Fibroblast of peridontal ligament (primary cell): ENCODE measurements around the gene RIC3.

Experiments used
- DNase-seq: peaks from one replicate; pipeline ENCODE4 v3.0.0-alpha.2; 2010; ENCODE audit errors: extremely low read depth

Gene RIC3

GRCh38 chr11:8103909-8104308 lies 64.9 kb downstream of the RIC3 start:
- DNase-seq = no peak

- no peak for DNase-seq
Observed at GRCh38 chr11:8102965-8103364, 65.9 kb downstream of the RIC3 start.

- DNase-seq = no peak
Observed at GRCh38 chr11:8102296-8102915, 66.4 kb downstream of the RIC3 start.

- DNase-seq = no peak
Observed at GRCh38 chr11:8101421-8101820, 67.4 kb downstream of the RIC3 start.

DNA sequence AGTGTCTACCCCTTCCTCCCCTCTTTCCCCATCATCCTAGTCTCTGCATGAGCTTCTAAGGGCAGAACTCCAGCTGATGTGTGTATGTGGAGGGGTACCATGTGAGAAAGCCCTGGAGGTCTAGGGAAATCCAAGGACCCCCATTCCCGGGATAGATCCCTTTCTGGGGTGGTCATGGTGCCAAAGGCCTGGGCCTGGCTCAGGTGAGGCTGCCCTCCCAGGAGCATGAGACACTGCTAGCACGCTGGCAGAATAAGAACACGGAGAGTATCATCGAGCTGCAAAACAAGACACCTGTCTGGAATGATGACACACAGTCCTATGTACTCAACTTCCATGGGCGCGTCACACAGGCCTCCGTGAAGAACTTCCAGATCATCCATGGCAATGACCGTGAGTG lies 68.2 kb downstream of the RIC3 start:
- DNase-seq = no peak

- no peak for DNase-seq
Observed at GRCh38 chr11:8100158-8100557, 68.7 kb downstream of the RIC3 start.

- peak; percentile 90 for DNase-seq
Observed at GRCh38 chr11:8099291-8099899, 69.4 kb downstream of the RIC3 start.

GRCh38 chr11:8098879-8099278 lies 69.9 kb downstream of the RIC3 start:
- no peak for DNase-seq

DNA sequence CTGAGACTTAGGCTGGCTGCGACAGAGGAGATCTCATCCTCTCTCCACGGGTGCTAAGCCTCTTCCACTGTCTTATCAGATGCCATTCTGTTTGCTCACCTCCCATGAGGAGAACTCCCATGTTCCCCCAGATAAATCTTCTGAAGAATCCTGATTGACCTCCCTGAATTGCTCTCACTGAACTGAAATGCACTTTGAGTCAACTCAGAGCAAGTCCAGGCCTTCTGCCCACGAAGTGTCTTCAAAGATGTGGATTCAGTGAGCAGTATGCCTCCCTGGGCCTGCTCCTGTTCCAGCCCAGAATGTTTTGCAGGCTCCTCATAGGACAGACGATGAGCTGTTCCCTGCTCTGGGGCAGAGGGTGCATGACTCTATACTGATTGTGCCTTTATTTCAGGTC lies 70.5 kb downstream of the RIC3 start:
- DNase-seq = peak; percentile 47

- DNase-seq = no peak
Observed at GRCh38 chr11:8097926-8098325, 70.9 kb downstream of the RIC3 start.

GRCh38 chr11:8097468-8097867 lies 71.4 kb downstream of the RIC3 start:
- no peak for DNase-seq

GRCh38 chr11:8097062-8097461 lies 71.8 kb downstream of the RIC3 start:
- DNase-seq = no peak

DNA sequence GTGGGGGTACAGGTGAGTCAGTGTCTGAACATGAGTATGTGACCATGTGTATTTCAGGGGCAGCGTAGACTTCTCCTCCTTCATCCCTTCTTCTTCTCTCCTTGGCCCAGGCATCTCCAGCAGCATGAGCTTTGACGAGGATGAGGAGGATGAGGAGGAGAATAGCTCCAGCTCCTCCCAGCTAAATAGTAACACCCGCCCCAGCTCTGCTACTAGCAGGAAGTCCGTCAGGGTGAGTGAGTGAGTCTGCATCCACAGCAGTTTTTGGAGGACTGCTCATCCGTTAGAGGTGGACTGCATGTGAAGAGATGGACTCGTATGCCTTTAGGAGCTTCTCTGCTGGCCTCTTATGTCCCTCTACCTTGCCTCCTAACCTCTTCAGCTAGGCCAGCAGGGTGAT lies 72.2 kb downstream of the RIC3 start:
- no peak for DNase-seq

- no peak for DNase-seq
Observed at GRCh38 chr11:8095806-8096522, 72.9 kb downstream of the RIC3 start.

DNA sequence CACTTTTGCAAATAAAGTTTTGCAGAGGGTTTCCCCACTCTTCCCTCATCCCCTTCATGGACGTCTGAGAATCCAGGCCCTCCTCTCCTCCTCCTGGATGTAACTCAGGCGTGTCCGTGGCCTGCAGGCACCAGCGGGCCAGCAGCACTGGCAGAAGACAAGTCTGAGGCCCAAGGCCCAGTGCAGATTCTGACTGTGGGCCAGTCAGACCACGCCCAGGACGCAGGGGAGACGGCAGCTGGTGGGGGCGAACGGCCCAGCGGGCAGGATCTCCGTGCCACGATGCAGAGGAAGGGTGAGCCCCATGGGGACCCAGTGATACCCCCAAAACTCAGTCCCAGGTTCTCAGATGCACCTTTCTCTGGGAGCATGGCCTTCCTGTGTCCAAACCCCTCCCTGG lies 73.5 kb downstream of the RIC3 start:
- no peak for DNase-seq

DNA sequence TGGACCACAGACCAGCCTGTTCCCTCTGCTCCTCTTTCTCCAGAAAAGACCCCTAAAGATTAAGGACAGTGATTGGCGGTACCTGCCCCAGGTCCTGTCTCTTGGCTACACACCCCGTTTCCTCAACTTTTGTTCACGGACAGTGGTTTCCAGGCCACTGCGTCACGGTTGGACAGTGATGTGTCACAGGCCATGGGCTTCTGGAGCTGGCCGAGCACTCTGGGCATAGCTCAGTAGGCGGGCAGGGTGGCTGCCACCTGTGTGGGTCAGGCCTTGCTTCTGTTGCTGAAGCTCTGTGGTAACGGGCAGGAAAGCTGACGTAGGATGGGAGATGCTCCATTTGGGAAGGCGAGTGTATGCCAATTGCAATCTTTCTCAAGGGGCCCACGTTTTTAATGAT lies 74.2 kb downstream of the RIC3 start:
- DNase-seq = no peak

GRCh38 chr11:8093931-8094575 lies 74.8 kb downstream of the RIC3 start:
- no peak for DNase-seq

DNA sequence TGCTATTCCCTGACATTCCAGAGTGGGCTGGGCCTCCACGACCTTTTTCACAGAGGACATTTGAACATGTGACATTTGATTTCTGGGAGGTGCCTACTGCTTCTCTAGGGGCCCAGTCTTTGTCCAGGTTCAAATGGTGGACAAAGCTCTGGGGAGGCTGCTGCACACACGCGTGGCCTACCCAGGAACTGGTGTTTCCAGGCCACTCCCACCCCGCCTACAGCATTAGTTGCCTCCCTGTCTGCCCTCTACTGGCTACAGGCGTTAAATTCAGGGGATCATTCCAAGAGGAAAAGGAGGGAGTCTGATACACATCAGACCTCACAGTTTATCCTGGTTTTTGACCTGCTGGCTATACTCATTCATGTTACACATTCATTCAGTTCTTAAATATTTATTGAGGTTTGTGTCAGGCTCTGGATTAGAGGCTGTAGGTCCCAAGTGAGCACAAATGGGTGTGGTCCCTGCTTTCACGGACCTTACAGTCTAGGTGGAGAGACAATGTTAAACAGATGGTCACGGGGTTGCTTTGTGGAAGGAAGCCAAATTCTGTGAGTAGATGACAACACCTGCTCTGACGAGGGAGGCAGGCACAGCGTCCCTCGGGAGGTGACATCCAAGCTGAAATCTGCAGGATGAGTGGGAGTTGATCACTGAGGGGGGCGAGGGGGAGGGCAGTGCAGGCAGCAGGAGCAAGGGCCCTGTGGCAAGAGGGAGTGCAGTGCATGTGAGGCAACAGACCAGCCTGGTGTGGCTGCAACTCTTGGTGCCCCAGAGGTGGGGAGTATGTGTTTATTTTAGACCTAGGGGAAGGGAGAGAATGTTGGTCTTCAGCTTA lies 76.0 kb downstream of the RIC3 start:
- peak; percentile 69 for DNase-seq

DNA sequence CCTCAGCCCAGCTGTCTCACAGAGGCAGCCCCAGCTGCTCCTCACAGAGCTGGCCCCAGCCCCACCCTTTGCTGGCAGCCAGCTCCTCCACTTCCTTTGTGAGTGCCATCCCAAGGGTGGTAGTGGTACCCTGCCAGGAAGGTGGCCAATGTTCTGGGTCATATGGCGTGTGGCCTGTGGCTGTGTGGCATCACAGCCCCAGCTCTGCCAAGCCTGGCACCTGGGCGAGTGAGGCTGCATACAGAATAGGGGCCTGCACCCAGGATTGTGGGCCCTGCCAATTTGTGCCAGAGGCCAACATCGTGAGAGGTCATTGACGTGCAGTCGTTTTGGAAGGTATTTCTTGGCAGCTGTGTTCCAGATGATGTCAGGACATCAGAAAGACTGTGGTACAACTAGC lies 77.1 kb downstream of the RIC3 start:
- no peak for DNase-seq

- DNase-seq = peak; percentile 50
Observed at GRCh38 chr11:8090756-8091155, 78.1 kb downstream of the RIC3 start.

DNA sequence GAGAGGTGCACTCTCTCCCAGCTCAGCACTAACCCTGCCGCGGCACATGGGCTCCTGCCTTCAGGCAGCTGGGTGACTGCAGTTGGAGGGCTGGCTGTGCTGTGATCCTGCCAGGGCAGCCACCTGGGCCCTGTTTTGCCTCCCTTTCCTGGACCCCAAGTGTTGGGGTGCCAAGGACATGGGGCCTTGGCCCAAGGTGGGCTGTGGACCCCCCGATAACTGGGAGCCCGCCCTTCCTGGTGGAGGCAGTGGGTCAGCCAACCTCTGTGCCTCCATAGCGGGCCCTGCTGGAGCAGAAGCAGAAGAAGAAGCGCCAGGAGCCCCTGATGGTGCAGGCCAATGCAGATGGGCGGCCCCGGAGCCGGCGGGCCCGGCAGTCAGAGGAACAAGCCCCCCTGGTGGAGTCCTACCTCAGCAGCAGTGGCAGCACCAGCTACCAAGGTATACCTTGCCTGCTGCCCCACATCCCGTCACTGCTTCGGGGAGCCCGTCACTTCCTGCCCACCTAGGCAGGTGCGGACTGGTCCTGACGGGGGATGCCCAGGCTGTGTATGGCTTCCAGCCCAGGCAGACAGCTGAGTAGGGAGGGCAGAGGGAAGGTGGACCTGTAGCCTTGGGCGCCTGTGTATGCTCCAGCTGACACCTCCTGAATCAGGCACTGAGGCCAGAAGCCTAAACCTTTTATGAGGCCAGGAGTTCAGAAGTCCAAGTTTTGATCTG lies 78.9 kb downstream of the RIC3 start:
- no peak for DNase-seq
